Gastroesophageal sphincter (tissue), 4 donors: ENCODE data around the gene USP5. TPM values are rescaled to one million over a fixed set of nuclear protein-coding genes. Genes with fewer than 3 reads are reported as not detected.
"Not testable (repeated sequence)": the region's sequence is repeated elsewhere in the genome, so short reads cannot be mapped to it uniquely, and the experiment has no call there.

Source experiments
- ATAC-seq: fragments of 150-250 bp; one replicate; pipeline ENCODE4 v1.9.1; 2016; ENCODE audit warnings: mild to moderate bottlenecking, moderate library complexity
- H3K27ac ChIP-seq, 4 donors: fragments of 200-600 bp; sonication (generic) in 3 of 4; 1 replicate in 3 of 4; 2 replicates in 1 of 4; pipeline ENCODE4 v1.5.1; 2016 to 2019
- H3K27me3 ChIP-seq: fragments of 200-600 bp; sonication (generic); one replicate; pipeline ENCODE4 v1.5.1; 2019
- H3K36me3 ChIP-seq, 2 donors: fragments of 200-600 bp; sonication (generic); one replicate each; pipeline ENCODE4 v1.5.1; 2019; ENCODE audit warnings: control low read depth in 1 of 2
- H3K4me1 ChIP-seq, 3 donors: fragments of 200-600 bp; sonication (generic); 1 replicate in 2 of 3; 2 replicates in 1 of 3; pipeline ENCODE4 v1.5.1; 2016 to 2019; ENCODE audit warnings: control low read depth in 2 of 3
- H3K4me3 ChIP-seq, 2 donors: fragments of 200-600 bp; sonication (generic); one replicate each; pipeline ENCODE4 v1.5.1; 2019; ENCODE audit warnings: mild to moderate bottlenecking in 1 of 2, moderate library complexity in 1 of 2
- H3K9me3 ChIP-seq, 3 donors: fragments of 200-600 bp; sonication (generic); one replicate each; pipeline ENCODE4 v1.5.1; 2017 to 2019; ENCODE audit warnings: control low read depth in 2 of 3
- CTCF ChIP-seq, 4 experiments: fragments of 200-600 bp in 2 of 4; fragments of 450-650 bp in 2 of 4; sonication (generic) in 1 of 4; IDR thresholded peaks; one replicate each; pipeline ENCODE4 v1.5.1; 2017 to 2019; ENCODE audit warnings: antibody characterized with exemption in 4 of 4, mild to moderate bottlenecking in 2 of 4, moderate library complexity in 2 of 4
- EP300 ChIP-seq: sonication (generic); formaldehyde crosslinking; IDR thresholded peaks from one replicate; pipeline ENCODE4 v1.6.1; 2017; ENCODE audit warnings: antibody characterized with exemption, mild to moderate bottlenecking
- POLR2A ChIP-seq, 2 donors: fragments of 450-650 bp; IDR thresholded peaks; one replicate each; pipeline ENCODE4 v1.6.1; 2017; ENCODE audit warnings: antibody characterized with exemption in 2 of 2, mild to moderate bottlenecking in 2 of 2, moderate library complexity in 1 of 2
- POLR2AphosphoS5 ChIP-seq: sonication (generic); formaldehyde crosslinking; IDR thresholded peaks from one replicate; pipeline ENCODE4 v1.6.1; 2017; ENCODE audit warnings: antibody characterized with exemption
- WGBS, 2 donors: methylation state at CpG; one replicate each; pipeline ENCODE4 v1.1.5; 2018; ENCODE audit warnings: low coverage in 1 of 2; 5-methylcytosine and 5-hydroxymethylcytosine counted together
- total RNA-seq, 4 donors: library from RNA; depleted of rRNA; stranded (reverse); fragments of >200 nt; gene quantifications; one replicate each; pipeline ENCODE4 v1.1.0, GENCODE V29; 2016

The USP5 gene
- total RNA-seq, 4 donors from 2014 or later = 43.4 to 70.9 (median 65.0) TPM

DNA sequence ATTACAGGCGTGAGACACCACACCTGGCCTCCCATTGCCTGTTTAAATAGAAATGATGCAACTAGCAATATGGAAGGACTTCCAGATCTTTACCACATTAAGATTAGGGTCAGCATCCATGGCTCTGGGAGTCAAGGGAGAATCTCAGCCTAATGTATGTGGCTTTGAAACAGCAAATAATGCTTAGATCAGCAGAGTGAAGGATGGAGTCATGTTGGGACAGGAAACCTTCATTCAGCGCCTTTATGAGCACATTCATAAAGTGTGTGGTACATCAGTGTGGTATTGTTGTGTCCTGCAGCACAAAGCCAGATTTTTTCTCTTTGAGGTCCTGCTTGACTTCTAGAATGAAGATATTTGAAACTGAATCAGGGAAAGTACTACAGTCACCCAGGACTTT lies 36.4 kb downstream of the USP5 start:
- H3K9me3 ChIP-seq = no peaks in the 10 kb centered on the region
- ATAC-seq = no peak
- TF ChIP-seq EP300 = no peak
- no peak for TF ChIP-seq POLR2A (IDR thresholded peaks at IDR 0.05)
- no peak for TF ChIP-seq CTCF (IDR thresholded peaks at IDR 0.05)
- no peak for TF ChIP-seq POLR2AphosphoS5
- H3K4me3 ChIP-seq = no peak overlapping the region
- no peak overlapping the region for H3K27ac ChIP-seq
- H3K36me3 ChIP-seq = peaks cover 0 to 24% of the 10 kb centered on the region in 2 donors
- 100% methylated on average over 1 to 2 of the region's 2 CpGs for WGBS, 2 donors
- peaks cover 0 to 19% (median 4%) of the 10 kb centered on the region in 3 donors for H3K4me1 ChIP-seq
- H3K27me3 ChIP-seq = no peaks in the 10 kb centered on the region

GRCh38 chr12:6888794-6889193 lies 36.8 kb downstream of the USP5 start:
- not testable (repeated sequence) for H3K9me3 ChIP-seq, H3K4me3 ChIP-seq, H3K27ac ChIP-seq, ATAC-seq, H3K27me3 ChIP-seq
- Histone ChIP-seq H3K4me1 (peaks cover 0 to 19% (median 4%) of the 10 kb centered on the region in 3 donors), H3K36me3 (peaks cover 0 to 19% of the 10 kb centered on the region in 2 donors)
- WGBS, 2 donors = 71 to 74% methylated on average over 3 to 7 of the region's 7 CpGs

DNA sequence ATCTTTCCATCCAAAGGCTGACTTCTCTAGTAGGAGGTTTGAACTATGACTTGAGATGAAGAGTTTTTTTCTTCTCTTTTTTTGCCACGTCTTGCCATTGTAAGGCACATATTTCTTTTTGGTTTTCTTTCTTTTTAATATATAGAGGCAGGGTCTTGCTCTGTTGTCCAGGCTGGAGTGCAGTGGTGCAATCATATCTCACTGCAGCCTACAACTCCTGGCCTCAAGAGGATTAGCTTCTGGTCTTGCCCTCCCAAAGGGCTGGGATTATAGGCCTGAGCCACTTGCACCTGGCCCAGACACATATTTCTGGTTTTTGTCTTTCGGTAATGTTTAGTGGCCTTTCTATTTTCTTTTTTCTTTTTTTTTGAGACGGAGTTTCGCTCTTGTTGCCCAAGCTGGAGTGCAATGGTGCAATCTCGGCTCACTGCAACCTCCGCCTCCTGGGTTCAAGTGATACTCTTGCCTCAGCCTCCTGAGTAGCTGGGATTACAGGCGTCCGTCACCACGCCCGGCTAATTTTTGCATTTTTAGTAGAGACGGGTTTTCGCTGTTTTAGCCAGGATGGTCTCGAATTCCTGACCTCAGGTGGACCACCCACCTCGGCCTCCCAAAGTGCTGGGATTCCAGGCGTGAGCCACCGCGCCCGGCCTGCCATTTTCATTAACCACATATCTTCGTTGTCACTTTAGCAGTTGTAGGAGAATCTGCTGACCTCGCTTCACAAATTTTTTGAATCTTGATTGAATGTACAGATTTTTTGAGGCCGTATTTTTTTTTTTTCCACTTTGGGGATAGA lies 38.0 kb downstream of the USP5 start:
- H3K36me3 ChIP-seq, H3K4me3 ChIP-seq, H3K27me3 ChIP-seq, ATAC-seq, H3K9me3 ChIP-seq: not testable (repeated sequence)
- WGBS, 2 donors = 91 to 94% methylated on average over 14 of the region's 21 CpGs
- Histone ChIP-seq H3K4me1 (peaks cover 0 to 19% (median 4%) of the 10 kb centered on the region in 3 donors), H3K27ac (peak overlapping the region; percentile 85 to 93 (median 91))

DNA sequence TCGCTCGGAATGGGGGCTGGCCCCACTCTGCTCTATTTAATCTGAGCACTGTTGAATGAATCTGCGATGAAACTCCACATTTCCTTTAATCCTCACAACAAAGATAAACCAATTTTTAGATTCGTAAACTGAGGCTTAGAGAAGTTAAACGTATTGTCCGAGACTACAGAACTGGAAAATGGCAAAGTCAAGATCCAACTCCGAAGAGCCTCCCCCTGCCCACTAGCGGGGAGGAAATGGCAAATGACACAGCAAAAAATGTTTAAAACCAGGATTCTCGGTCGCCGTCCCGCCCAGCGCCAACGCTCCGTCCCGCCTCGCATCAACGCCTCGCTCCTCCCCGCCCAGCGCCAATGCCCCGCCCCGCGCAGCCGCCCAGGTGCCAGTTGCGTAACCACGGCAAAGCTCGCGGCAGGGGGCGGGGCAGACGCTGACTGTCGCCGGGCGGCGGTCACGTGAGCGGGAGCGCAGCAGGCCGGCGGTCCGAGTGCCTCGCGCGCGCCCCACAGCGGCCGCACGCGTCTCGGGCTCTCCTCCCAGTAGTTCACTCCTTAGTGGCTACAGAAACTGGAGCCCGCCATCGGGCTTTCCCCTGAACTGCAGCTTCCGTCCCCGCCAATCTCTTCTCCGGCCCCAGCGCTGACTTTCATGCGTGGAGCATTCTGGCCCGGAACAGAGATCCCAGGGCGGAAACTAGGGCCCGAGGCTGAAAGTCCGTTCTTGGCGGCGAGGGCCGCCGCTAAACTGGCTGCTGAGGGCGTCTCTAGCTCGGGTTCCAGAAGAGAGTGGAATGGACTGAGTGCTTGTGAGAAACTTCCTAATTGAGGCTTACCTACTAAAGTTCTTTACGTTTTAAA lies 39.1 kb downstream of the USP5 start:
- H3K27ac ChIP-seq = peak overlapping the region; percentile 85 to 93 (median 91)
- peak; percentile 86 for TF ChIP-seq POLR2AphosphoS5
- TF ChIP-seq EP300 = no peak
- peak; percentile 39 to 68 for TF ChIP-seq POLR2A (IDR thresholded peaks at IDR 0.05)
- peak in 3 of 4 experiments; percentile 90 to 97 (median 93) for TF ChIP-seq CTCF (IDR thresholded peaks at IDR 0.05)
- H3K36me3 ChIP-seq = no peaks in the 10 kb centered on the region
- WGBS, 2 donors = 2 to 9% methylated on average over 9 of the region's 68 CpGs
- no peaks in the 10 kb centered on the region for H3K9me3 ChIP-seq
- H3K27me3 ChIP-seq = no peaks in the 10 kb centered on the region
- peak overlapping the region; percentile 47 to 54 for H3K4me3 ChIP-seq
- peak; percentile 97 for ATAC-seq
- H3K4me1 ChIP-seq = peaks cover 0 to 19% (median 4%) of the 10 kb centered on the region in 3 donors

DNA sequence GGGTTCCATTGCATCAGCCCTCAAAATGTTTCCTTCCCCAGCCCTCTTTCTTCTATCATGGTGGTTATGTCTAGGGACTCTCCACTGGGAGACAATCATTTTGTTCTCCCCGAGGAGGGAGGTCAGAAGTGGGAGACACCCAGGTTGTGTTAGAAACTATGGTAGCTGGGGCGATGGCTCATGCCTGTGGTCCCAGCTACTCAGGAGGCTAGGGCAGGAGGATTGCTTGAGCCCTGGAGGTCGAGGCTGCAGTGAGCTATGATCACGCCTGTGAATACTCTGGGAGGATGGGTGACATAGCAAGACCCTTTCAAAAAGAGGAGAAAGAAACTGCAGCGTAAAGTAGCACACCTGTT lies 39.7 kb downstream of the USP5 start:
- no peak for ATAC-seq
- peak overlapping the region; percentile 82 to 93 (median 91) for H3K27ac ChIP-seq
- peaks cover 0 to 19% (median 4%) of the 10 kb centered on the region in 3 donors for H3K4me1 ChIP-seq
- 82 to 92% methylated on average over 4 to 5 of the region's 5 CpGs for WGBS, 2 donors
- H3K36me3 ChIP-seq = no peaks in the 10 kb centered on the region
- no peak for TF ChIP-seq EP300
- TF ChIP-seq CTCF (IDR thresholded peaks at IDR 0.05) = no peak
- no peak for TF ChIP-seq POLR2AphosphoS5
- TF ChIP-seq POLR2A (IDR thresholded peaks at IDR 0.05) = no peak
- H3K4me3 ChIP-seq = peak overlapping the region; percentile 47 to 54
- no peaks in the 10 kb centered on the region for H3K9me3 ChIP-seq
- no peaks in the 10 kb centered on the region for H3K27me3 ChIP-seq

- WGBS, 2 donors = 80 to 84% methylated on average over 1 to 3 of the region's 3 CpGs
- H3K4me1 ChIP-seq = peaks cover 0 to 19% (median 4%) of the 10 kb centered on the region in 3 donors
- H3K36me3 ChIP-seq, H3K9me3 ChIP-seq, H3K4me3 ChIP-seq, H3K27ac ChIP-seq, ATAC-seq, H3K27me3 ChIP-seq: not testable (repeated sequence)
These were observed 40.7 kb downstream of the USP5 start for GRCh38 chr12:6892683-6893082.
